ENCODE results near the gene TADA1. TPM values are rescaled to one million over a fixed set of nuclear protein-coding genes. Genes with fewer than 3 reads are reported as not detected.

TADA1 gene, protein sequence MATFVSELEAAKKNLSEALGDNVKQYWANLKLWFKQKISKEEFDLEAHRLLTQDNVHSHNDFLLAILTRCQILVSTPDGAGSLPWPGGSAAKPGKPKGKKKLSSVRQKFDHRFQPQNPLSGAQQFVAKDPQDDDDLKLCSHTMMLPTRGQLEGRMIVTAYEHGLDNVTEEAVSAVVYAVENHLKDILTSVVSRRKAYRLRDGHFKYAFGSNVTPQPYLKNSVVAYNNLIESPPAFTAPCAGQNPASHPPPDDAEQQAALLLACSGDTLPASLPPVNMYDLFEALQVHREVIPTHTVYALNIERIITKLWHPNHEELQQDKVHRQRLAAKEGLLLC
- total RNA-seq (10 to 100 TPM; 21.3 to 29.5 TPM), polyA plus RNA-seq (ENCODE audit: insufficient read length in 2 of 2) (10 to 100 TPM; 26.6 to 30.0 TPM)
- long read RNA-seq, donor 1, transcript TADA1-201 (8 exons, 2,159 nt), result major isoform, 12 of 12 reads
- long read RNA-seq, donor 1, partial matches to known transcripts, result 0 of 12 reads
- long read RNA-seq, donor 1, other reads (novel, unspliced or antisense), result 0 of 12 reads
- long read RNA-seq, donor 2, partial matches to known transcripts, result 0 of 3 reads
- long read RNA-seq, donor 2, other reads (novel, unspliced or antisense), result 0 of 3 reads
- long read RNA-seq, donor 3, partial matches to known transcripts, result 0 of 4 reads
- long read RNA-seq, donor 3, other reads (novel, unspliced or antisense), result 0 of 4 reads
- long read RNA-seq, donor 4, transcript TADA1-201 (8 exons, 2,159 nt), result major isoform, 6 of 12 reads
- long read RNA-seq, donor 4, partial matches to known transcripts, result 6 of 12 reads
- long read RNA-seq, donor 4, other reads (novel, unspliced or antisense), result 0 of 12 reads

DNA sequence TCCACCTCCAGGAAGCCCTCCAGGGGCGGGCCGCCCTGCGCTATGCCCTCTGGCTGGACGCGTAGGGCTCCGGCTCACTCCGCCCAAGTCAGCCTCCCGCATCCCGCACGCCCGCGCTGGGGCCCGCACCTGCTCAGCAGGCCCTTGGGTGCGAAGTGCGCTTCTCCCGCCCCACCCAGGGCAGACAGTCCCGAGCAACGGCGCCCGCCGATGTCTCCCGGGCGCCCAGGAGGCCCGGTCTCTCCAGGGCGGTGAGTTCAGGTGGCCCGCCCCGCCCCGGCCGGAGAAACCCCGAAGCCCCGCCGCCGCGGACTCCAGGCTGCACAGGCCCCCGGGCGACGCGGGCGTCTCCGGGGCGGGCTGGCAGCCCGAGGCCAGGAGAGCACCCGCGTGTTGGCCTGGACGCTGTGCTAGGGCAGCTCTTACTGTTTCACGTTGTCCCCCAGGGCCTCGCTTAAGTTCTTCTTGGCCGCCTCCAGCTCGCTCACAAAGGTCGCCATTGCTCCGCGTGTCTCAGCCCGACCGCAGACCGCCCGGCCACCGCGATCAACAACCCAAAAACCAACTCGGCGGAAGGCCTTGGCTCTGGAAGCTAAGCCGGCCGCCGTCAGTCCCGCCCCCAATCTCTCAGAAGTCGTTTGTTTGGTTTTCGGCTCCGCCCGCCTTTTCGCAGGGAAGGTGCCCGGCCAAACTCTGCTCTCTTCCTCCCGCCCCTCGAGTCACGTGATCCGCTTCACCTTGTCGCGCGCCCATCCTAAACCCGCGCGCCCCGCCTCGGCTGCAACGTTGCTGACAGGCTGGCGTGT lies at the start of gene TADA1:
Gene TADA1, minus strand, starts transcription at position 531 of the 806 bp plus-strand sequence. Its CDS starts 31 bp downstream, at position 500.
- peak; percentile 92 to 100 (median 97) for DNase-seq (ENCODE audit: low read depth in 4 of 6, low spot score in 6 of 6)
- H3K27ac ChIP-seq (ENCODE audit: low read depth, low read length), result peak within 1 kb of the TSS; percentile 80
- H3K36me3 ChIP-seq (ENCODE audit: control insufficient read depth, insufficient read depth, low read length), result no peaks in the 10 kb centered on the region
- H3K4me3 ChIP-seq (ENCODE audit: low read depth, low read length), result peak within 1 kb of the TSS; percentile 76
- H3K27me3 ChIP-seq (ENCODE audit: control insufficient read depth, insufficient read depth, low read length), result no peaks in the 10 kb centered on the region
- WGBS (ENCODE audit: insufficient coverage), result under 1% methylated on average over 84 of the region's 84 CpGs
- peaks cover 13% of the 10 kb centered on the region for H3K4me1 ChIP-seq (ENCODE audit: control insufficient read depth, insufficient read depth, low read length)
- H3K9me3 ChIP-seq (ENCODE audit: control insufficient read depth, insufficient read depth, low read length), result no peaks in the 10 kb centered on the region

DNA sequence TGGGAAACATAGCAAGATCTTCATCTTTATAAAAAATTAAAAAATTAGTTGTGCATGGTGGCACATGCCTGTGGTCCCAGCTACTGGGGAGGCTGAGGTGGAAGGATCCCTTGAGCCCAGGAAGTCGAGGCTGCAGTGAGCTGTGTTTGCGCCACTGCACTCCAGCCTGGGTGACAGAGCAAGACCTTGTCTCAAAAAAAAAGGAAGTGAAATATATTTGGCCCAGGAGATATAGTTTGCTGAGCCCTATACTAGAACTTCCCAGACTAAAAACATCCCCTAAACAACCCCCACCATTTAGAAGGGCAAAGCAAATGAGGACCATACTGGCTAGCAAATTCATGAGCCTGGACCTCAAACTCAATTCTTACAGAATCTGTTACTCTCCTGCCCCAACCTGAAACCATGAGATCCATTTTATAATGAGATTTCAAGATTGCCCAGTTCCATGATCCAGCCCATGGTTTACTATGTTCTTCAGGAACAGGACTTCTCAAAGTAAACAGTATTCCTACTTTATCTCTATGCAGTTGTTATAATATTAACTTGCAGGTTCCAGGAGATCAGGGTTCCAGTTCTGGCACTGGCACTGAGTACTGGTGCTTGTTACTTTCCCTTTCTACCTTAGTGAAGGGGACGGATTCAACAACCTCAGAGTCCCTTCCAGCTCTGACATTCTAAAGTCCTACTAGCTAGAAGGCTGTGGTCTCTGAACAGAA lies 48.9 kb upstream of the TADA1 start:
- Histone ChIP-seq H3K4me1 (ENCODE audit: control insufficient read depth, insufficient read depth, low read length) (peaks cover 7% of the 10 kb centered on the region), H3K27me3 (ENCODE audit: control insufficient read depth, insufficient read depth, low read length) (peaks cover 7% of the 10 kb centered on the region), H3K4me3 (ENCODE audit: low read depth, low read length) (no peak overlapping the region), H3K9me3 (ENCODE audit: control insufficient read depth, insufficient read depth, low read length) (no peaks in the 10 kb centered on the region), H3K27ac (ENCODE audit: low read depth, low read length) (no peak overlapping the region), H3K36me3 (ENCODE audit: control insufficient read depth, insufficient read depth, low read length) (peaks cover 6% of the 10 kb centered on the region)
- DNase-seq (ENCODE audit: low read depth in 4 of 6, low spot score in 6 of 6), result no peak
- WGBS (ENCODE audit: insufficient coverage), result 50% methylated on average over 2 of the region's 3 CpGs

DNA sequence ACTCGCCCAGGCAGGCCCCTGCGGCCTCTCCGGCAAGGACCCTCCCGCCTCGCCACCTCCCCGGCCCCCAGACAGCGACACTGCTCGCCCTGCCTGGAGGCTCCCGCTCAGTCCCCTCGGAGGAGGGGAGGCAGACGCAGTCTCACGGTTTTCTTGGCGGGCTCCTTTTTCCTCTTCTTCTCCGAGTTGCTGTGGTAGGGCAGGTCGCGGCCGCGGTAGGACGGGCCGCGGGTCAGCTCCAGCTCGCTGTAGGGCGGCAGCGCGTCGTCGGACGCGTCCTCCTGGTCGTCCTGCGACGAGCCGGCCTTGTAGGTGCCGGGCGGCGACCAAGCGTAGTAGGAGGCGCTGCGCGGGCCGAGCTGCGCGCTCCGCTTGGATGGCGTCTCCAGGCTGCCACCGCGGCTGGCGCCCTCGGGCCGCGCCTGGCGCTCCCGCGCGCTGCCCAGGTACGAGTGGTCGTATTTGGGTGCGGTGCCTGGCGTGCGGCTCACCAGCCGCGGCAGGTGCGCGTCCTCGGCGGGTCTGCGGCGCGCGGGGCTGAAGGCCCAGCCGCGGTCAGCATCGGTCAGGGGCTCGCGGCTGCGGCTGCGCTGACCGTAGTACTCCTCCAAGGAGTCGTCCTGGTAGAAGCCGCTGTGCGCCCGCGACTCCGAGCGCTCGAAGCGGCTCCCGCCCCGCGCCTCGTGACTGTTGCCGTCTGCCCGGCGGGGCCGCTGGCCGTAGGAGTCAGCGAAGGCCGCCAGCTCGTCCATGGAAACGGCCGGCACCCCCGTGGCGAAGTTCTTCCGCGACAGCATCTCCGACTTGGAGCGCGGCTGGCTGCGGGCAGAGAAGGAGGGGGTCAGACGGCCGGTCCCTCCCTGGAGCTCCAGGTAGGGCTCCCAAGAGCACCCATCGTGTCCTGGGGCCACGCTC lies 44.8 kb upstream of the TADA1 start:
- WGBS (ENCODE audit: insufficient coverage), result 18% methylated on average over 112 of the region's 113 CpGs
- peak overlapping the region; percentile 22 for H3K4me3 ChIP-seq (ENCODE audit: low read depth, low read length)
- no peak overlapping the region for H3K27ac ChIP-seq (ENCODE audit: low read depth, low read length)
- peaks cover 7% of the 10 kb centered on the region for H3K4me1 ChIP-seq (ENCODE audit: control insufficient read depth, insufficient read depth, low read length)
- no peaks in the 10 kb centered on the region for H3K9me3 ChIP-seq (ENCODE audit: control insufficient read depth, insufficient read depth, low read length)
- peak in 2 of 6 donors; percentile 58 to 66 for DNase-seq (ENCODE audit: low read depth in 4 of 6, low spot score in 6 of 6)
- H3K27me3 ChIP-seq (ENCODE audit: control insufficient read depth, insufficient read depth, low read length), result peaks cover 13% of the 10 kb centered on the region
- peaks cover 8% of the 10 kb centered on the region for H3K36me3 ChIP-seq (ENCODE audit: control insufficient read depth, insufficient read depth, low read length)

DNA sequence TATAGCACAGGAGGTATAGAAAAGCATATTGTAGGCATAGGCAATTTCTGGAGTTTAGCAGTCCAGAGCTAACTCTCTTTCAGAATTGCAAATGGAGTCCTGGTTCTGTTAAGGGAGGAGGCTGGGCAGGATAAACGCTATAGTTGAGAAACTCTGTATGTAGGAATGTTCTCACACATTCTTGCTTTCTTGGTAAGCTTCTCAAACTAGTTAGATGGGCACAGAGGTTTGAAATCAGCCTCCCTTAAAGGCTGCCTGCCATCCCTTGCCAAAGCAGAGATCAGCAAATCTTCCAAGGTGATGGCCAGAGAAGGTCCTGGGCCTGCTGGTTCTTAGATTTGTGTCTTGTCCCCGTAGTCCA lies 42.9 kb upstream of the TADA1 start:
- Histone ChIP-seq H3K9me3 (ENCODE audit: control insufficient read depth, insufficient read depth, low read length) (no peaks in the 10 kb centered on the region), H3K27ac (ENCODE audit: low read depth, low read length) (no peak overlapping the region), H3K27me3 (ENCODE audit: control insufficient read depth, insufficient read depth, low read length) (peaks cover 13% of the 10 kb centered on the region), H3K4me1 (ENCODE audit: control insufficient read depth, insufficient read depth, low read length) (peaks cover 7% of the 10 kb centered on the region), H3K36me3 (ENCODE audit: control insufficient read depth, insufficient read depth, low read length) (peaks cover 9% of the 10 kb centered on the region), H3K4me3 (ENCODE audit: low read depth, low read length) (no peak overlapping the region)
- WGBS (ENCODE audit: insufficient coverage), result 100% methylated on average over 1 of the region's 2 CpGs
- DNase-seq (ENCODE audit: low read depth in 4 of 6, low spot score in 6 of 6), result no peak

DNA sequence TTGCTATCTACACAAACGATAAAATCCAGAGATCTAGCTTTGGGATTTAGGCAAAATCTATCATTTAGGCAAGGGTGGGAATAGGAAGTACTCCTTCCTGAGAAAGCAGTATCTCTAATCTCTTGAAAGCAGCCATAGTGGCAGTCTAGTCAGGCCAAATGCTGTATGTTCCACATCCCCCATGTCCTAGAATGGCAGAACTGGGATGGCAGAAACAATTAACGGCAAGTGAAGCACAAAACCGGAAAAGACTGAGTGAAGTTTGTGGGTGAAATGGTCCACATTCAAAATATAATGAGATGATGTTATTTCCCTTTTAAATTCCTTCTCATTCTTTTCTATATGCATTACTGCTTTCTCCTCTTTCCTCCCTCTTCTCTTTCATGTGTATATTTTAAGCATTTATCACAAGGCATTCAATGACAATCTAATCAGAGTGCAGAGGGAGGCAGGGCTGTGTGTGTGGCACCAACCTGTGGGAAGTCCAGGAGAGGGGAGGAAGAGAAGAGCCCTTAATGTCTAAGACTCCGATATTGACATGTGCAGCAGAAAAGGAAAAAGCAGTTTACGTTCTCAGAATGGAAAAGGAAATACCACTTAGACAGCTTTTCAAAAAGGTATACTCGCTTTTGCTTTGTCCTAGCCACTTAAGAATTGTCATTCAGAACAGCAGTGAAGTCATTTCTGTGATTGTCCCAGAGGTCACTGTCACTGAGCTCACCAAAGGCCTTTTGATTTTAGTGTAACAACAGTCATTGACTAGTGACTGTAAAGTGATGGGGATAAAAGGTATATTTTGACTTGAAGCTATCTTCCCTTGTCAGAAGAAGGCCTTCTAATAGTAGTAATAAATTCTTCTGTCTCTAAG lies 42.3 kb upstream of the TADA1 start:
- 97% methylated on average over 4 of the region's 6 CpGs for WGBS (ENCODE audit: insufficient coverage)
- DNase-seq (ENCODE audit: low read depth in 4 of 6, low spot score in 6 of 6), result no peak
- H3K27ac ChIP-seq (ENCODE audit: low read depth, low read length), result no peak overlapping the region

DNA sequence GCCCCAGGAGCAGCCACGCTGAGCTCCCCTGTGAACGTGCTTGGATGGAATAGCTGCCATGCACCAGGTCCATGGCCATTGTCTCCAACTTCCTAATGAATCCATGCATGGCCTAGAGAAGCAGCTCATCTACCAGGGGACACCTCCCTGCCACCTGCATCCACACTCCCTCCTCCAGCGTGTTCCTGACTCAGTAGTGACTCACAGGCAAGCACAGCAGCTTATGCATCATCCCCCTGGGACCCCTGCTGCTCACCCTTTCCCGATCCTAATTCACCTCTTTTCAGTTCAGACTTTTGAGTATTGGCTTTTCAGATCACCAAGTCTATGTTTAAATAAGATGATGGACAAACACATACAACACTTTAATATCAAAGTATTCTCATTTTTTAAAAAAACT lies 39.9 kb upstream of the TADA1 start:
- peaks cover 4% of the 10 kb centered on the region for H3K4me1 ChIP-seq (ENCODE audit: control insufficient read depth, insufficient read depth, low read length)
- WGBS (ENCODE audit: insufficient coverage), result 93% methylated on average over 3 of the region's 4 CpGs
- peaks cover 6% of the 10 kb centered on the region for H3K27me3 ChIP-seq (ENCODE audit: control insufficient read depth, insufficient read depth, low read length)
- no peak overlapping the region for H3K4me3 ChIP-seq (ENCODE audit: low read depth, low read length)
- peaks cover 6% of the 10 kb centered on the region for H3K9me3 ChIP-seq (ENCODE audit: control insufficient read depth, insufficient read depth, low read length)
- no peak for DNase-seq (ENCODE audit: low read depth in 4 of 6, low spot score in 6 of 6)
- H3K36me3 ChIP-seq (ENCODE audit: control insufficient read depth, insufficient read depth, low read length), result peaks cover 6% of the 10 kb centered on the region
- no peak overlapping the region for H3K27ac ChIP-seq (ENCODE audit: low read depth, low read length)

More for the DNA sequence above, 42.3 kb upstream of the TADA1 start:
- Histone ChIP-seq H3K36me3 (ENCODE audit: control insufficient read depth, insufficient read depth, low read length) (peaks cover 9% of the 10 kb centered on the region), H3K27me3 (ENCODE audit: control insufficient read depth, insufficient read depth, low read length) (peaks cover 13% of the 10 kb centered on the region), H3K9me3 (ENCODE audit: control insufficient read depth, insufficient read depth, low read length) (no peaks in the 10 kb centered on the region), H3K4me1 (ENCODE audit: control insufficient read depth, insufficient read depth, low read length) (peaks cover 7% of the 10 kb centered on the region), H3K4me3 (ENCODE audit: low read depth, low read length) (no peak overlapping the region)

DNA sequence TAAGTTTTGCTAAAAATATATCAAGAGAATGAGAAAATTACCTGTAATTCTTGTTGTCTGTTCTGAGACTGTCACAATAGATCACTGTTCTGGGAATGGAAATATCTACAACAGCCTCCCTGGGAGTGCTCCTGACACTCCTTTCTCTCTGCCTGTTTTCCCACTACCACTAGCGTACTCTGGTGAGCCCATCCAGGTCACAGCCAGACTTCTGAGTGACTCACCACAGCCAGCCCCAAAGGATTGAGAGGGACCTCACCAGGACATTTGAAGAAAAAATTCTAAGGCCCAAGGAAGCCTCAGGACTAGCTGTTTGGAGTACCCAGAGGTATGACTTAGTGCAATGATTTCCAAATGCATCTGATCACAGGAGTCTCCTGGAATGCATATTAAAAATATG lies 39.0 kb upstream of the TADA1 start:
- Histone ChIP-seq H3K27ac (ENCODE audit: low read depth, low read length) (no peak overlapping the region), H3K27me3 (ENCODE audit: control insufficient read depth, insufficient read depth, low read length) (peaks cover 6% of the 10 kb centered on the region), H3K4me3 (ENCODE audit: low read depth, low read length) (no peak overlapping the region), H3K4me1 (ENCODE audit: control insufficient read depth, insufficient read depth, low read length) (no peaks in the 10 kb centered on the region), H3K9me3 (ENCODE audit: control insufficient read depth, insufficient read depth, low read length) (peaks cover 6% of the 10 kb centered on the region), H3K36me3 (ENCODE audit: control insufficient read depth, insufficient read depth, low read length) (peaks cover 2% of the 10 kb centered on the region)
- WGBS (ENCODE audit: insufficient coverage), result 100% methylated on average over 1 of the region's 1 CpG
- DNase-seq (ENCODE audit: low read depth in 4 of 6, low spot score in 6 of 6), result no peak

DNA sequence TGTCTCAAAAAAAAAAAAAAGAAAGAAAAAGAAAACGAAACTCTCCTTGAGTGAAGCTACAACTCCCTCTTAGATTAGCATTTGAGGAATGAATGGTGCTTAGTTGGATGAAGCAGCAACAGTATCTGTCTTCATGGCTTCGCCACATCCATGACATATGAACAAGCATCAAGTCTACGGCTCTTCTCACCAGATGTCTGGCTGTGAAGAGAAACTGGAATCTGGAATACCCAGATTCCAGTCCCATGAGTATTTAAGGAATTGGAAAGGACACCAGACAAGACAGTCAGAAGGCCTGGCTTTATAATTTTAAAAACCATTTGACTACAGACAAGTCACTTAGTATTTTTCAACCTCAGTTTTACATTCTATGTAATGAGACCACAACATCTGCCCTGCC lies 38.0 kb upstream of the TADA1 start:
- peaks cover 6% of the 10 kb centered on the region for H3K9me3 ChIP-seq (ENCODE audit: control insufficient read depth, insufficient read depth, low read length)
- no peak overlapping the region for H3K4me3 ChIP-seq (ENCODE audit: low read depth, low read length)
- WGBS (ENCODE audit: insufficient coverage), result no CpG with 5 or more reads among the region's 3 CpGs
- no peak for DNase-seq (ENCODE audit: low read depth in 4 of 6, low spot score in 6 of 6)
- peaks cover 2% of the 10 kb centered on the region for H3K36me3 ChIP-seq (ENCODE audit: control insufficient read depth, insufficient read depth, low read length)
- H3K27ac ChIP-seq (ENCODE audit: low read depth, low read length), result no peak overlapping the region
- no peaks in the 10 kb centered on the region for H3K4me1 ChIP-seq (ENCODE audit: control insufficient read depth, insufficient read depth, low read length)
- H3K27me3 ChIP-seq (ENCODE audit: control insufficient read depth, insufficient read depth, low read length), result no peaks in the 10 kb centered on the region
